ENCODE measurements around the gene XRCC4. TPM values are rescaled to one million over a fixed set of nuclear protein-coding genes. Genes with fewer than 3 reads are reported as not detected.

The XRCC4 gene
- total and polyA plus RNA-seq, 2 of the 13 experiments (the other 11 are each of a cell fraction or from before 2014, with no cell fraction given): 2.8 to 12.6 TPM

GRCh38 chr5:83085106-83085505 lies 7.8 kb downstream of the XRCC4 start (continued):
- peak; percentile 27; the same call in 1 of the 2 replicates for TF ChIP-seq MYPOP (CRISPR knock-in tag; IDR thresholded peaks at IDR 0.05)
- TF ChIP-seq ZNF510 (CRISPR knock-in tag; IDR thresholded peaks at IDR 0.05; ENCODE audit: low read depth): no peak
- 0 out of 2 replicates have a peak, but pooled peaks have one; percentile 33 for TF ChIP-seq SATB2 (CRISPR knock-in tag; IDR thresholded peaks at IDR 0.05)
- TF ChIP-seq GMEB2 (CRISPR knock-in tag; IDR thresholded peaks at IDR 0.05; ENCODE audit: low read depth): no peak
- no peak for TF ChIP-seq ZMAT3 (CRISPR knock-in tag; conservative IDR thresholded peaks at IDR 0.05)
- TF ChIP-seq, protein P1, sequence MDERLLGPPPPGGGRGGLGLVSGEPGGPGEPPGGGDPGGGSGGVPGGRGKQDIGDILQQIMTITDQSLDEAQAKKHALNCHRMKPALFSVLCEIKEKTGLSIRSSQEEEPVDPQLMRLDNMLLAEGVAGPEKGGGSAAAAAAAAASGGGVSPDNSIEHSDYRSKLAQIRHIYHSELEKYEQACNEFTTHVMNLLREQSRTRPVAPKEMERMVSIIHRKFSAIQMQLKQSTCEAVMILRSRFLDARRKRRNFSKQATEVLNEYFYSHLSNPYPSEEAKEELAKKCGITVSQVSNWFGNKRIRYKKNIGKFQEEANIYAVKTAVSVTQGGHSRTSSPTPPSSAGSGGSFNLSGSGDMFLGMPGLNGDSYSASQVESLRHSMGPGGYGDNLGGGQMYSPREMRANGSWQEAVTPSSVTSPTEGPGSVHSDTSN (CRISPR knock-in tag; IDR thresholded peaks at IDR 0.05): peak; percentile 73
- TF ChIP-seq ZBTB46 (CRISPR knock-in tag; IDR thresholded peaks at IDR 0.05; ENCODE audit: borderline replicate concordance): no peak
- TF ChIP-seq ZNF660 (CRISPR knock-in tag; IDR thresholded peaks at IDR 0.05; ENCODE audit: borderline replicate concordance, low read depth): no peak
- no peak for TF ChIP-seq SP4 (CRISPR knock-in tag; IDR thresholded peaks at IDR 0.05)
- TF ChIP-seq NCOA5 (CRISPR knock-in tag; IDR thresholded peaks at IDR 0.05): no peak
- no peak for TF ChIP-seq SP2 (CRISPR knock-in tag; IDR thresholded peaks at IDR 0.05)
- no peak for TF ChIP-seq KDM5A (IDR thresholded peaks at IDR 0.05; ENCODE audit: borderline replicate concordance, low read length)
- TF ChIP-seq ZNF816 (CRISPR knock-in tag; IDR thresholded peaks at IDR 0.05; ENCODE audit: borderline replicate concordance): peak; percentile 33; the same call in 1 of the 2 replicates
- TF ChIP-seq, protein P2, sequence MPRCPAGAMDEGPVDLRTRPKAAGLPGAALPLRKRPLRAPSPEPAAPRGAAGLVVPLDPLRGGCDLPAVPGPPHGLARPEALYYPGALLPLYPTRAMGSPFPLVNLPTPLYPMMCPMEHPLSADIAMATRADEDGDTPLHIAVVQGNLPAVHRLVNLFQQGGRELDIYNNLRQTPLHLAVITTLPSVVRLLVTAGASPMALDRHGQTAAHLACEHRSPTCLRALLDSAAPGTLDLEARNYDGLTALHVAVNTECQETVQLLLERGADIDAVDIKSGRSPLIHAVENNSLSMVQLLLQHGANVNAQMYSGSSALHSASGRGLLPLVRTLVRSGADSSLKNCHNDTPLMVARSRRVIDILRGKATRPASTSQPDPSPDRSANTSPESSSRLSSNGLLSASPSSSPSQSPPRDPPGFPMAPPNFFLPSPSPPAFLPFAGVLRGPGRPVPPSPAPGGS (CRISPR knock-in tag; IDR thresholded peaks at IDR 0.05): no peak
- TF ChIP-seq, protein P3, sequence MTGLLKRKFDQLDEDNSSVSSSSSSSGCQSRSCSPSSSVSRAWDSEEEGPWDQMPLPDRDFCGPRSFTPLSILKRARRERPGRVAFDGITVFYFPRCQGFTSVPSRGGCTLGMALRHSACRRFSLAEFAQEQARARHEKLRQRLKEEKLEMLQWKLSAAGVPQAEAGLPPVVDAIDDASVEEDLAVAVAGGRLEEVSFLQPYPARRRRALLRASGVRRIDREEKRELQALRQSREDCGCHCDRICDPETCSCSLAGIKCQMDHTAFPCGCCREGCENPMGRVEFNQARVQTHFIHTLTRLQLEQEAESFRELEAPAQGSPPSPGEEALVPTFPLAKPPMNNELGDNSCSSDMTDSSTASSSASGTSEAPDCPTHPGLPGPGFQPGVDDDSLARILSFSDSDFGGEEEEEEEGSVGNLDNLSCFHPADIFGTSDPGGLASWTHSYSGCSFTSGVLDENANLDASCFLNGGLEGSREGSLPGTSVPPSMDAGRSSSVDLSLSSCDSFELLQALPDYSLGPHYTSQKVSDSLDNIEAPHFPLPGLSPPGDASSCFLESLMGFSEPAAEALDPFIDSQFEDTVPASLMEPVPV (CRISPR knock-in tag; IDR thresholded peaks at IDR 0.05): no peak
- TF ChIP-seq ZNF224 (CRISPR knock-in tag; IDR thresholded peaks at IDR 0.05): no peak
- TF ChIP-seq TCF7 (IDR thresholded peaks at IDR 0.05; ENCODE audit: low read depth): peak; percentile 53
- no peak for TF ChIP-seq ZNF891 (CRISPR knock-in tag; IDR thresholded peaks at IDR 0.05)
- TF ChIP-seq JARID2 (CRISPR knock-in tag; IDR thresholded peaks at IDR 0.05; ENCODE audit: insufficient replicate concordance): no peak
- TF ChIP-seq PPARG (CRISPR knock-in tag; conservative IDR thresholded peaks at IDR 0.05): peak; percentile 55; the same call in 1 of the 2 replicates
- peak; percentile 41; the same call in 1 of the 2 replicates for TF ChIP-seq HNF4A (CRISPR knock-in tag; IDR thresholded peaks at IDR 0.05)
- TF ChIP-seq ZZZ3 (CRISPR knock-in tag; IDR thresholded peaks at IDR 0.05; ENCODE audit: borderline replicate concordance): no peak
